ENCODE measurements around the gene DSG4.

The DSG4 gene

GRCh38 chr18:31451625-31452024 is 75.0 kb downstream of the DSG4 start:
- no peak for DNase-seq

GRCh38 chr18:31454066-31454708 is 77.6 kb downstream of the DSG4 start:
- DNase-seq, result no peak
